SU-DHL-6 (cell line): ENCODE results near the gene NPFF.

Experiments
- EZH2phosphoT487 ChIP-seq: fragments of 200-600 bp; sonication (generic), shearing (Covaris generic); conservative IDR thresholded peaks from 2 replicates; pipeline ENCODE4 v1.6.1; 2018; ENCODE audit warnings: mild to moderate bottlenecking, antibody characterized with exemption, low read length, moderate library complexity, mixed read lengths
- TF ChIP-seq, protein P1 (sequence below): fragments of 200-600 bp; sonication (generic); IDR thresholded peaks from one replicate; pipeline ENCODE4 v1.5.1; 2017; ENCODE audit warnings: antibody characterized with exemption, mild to moderate bottlenecking, low read length, moderate library complexity; ENCODE audit not compliant: insufficient read depth, poor library complexity, severe bottlenecking

DNA sequence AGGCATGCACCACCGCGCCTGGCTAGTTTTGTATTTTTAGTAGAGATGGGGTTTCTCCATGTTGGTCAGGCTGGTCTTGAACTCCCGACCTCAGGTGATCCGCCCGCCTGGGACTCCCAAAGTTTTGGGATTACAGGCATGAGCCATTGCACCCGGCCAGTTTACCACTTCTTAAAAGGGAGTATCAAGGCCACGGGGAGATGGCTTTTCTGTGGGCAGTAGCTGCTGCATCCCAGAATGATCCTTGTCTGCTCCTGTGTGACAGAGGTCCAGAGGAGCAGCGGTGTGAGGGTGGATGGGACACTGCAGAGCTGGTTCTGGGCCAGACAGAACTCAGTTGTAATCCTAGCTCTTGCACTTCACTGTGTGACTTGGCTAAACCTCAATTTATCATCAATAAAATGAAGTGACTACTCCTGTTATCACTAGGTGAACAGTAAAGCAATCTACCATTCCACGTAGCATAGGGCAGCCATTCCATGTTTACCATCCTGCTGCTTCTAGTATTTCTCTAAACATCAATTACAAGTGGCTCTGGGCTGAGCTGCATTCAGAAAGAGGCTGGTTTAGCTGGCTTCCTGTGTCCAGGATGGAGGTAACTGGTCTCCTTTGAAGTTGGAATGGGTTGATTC lies 3.0 kb upstream of the NPFF start:
- TF ChIP-seq, protein P1, sequence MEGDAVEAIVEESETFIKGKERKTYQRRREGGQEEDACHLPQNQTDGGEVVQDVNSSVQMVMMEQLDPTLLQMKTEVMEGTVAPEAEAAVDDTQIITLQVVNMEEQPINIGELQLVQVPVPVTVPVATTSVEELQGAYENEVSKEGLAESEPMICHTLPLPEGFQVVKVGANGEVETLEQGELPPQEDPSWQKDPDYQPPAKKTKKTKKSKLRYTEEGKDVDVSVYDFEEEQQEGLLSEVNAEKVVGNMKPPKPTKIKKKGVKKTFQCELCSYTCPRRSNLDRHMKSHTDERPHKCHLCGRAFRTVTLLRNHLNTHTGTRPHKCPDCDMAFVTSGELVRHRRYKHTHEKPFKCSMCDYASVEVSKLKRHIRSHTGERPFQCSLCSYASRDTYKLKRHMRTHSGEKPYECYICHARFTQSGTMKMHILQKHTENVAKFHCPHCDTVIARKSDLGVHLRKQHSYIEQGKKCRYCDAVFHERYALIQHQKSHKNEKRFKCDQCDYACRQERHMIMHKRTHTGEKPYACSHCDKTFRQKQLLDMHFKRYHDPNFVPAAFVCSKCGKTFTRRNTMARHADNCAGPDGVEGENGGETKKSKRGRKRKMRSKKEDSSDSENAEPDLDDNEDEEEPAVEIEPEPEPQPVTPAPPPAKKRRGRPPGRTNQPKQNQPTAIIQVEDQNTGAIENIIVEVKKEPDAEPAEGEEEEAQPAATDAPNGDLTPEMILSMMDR, result no peak
- no peak for TF ChIP-seq EZH2phosphoT487
